ENCODE measurements around the gene TEK.

The TEK gene

DNA sequence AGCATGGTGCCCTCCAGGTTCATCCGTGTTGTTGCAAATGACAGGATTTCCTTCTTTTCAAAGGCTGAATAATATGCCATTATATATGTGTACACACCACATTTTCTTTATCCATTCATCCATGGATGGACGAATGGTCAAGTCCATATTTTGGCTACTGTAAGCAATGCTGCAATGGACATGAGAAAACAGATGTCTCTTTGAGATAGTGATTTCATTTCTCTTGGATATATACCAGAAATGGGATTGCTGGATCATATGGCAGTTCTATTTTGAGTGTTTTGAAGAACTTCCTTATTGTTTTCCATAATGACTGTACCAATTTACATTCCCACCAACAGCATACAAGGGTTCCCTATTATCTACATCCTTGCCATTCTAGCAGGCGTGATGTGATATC, 67.9 kb downstream of the TEK start:
- TF ChIP-seq GABPA (IDR thresholded peaks at IDR 0.05; ENCODE audit: low read depth) (no peak), POLR2AphosphoS5 (IDR thresholded peaks at IDR 0.05; ENCODE audit: low read depth) (no peak), SPI1 (IDR thresholded peaks at IDR 0.05; ENCODE audit: borderline replicate concordance, low read depth) (no peak)
- TF ChIP-seq, protein P1, sequence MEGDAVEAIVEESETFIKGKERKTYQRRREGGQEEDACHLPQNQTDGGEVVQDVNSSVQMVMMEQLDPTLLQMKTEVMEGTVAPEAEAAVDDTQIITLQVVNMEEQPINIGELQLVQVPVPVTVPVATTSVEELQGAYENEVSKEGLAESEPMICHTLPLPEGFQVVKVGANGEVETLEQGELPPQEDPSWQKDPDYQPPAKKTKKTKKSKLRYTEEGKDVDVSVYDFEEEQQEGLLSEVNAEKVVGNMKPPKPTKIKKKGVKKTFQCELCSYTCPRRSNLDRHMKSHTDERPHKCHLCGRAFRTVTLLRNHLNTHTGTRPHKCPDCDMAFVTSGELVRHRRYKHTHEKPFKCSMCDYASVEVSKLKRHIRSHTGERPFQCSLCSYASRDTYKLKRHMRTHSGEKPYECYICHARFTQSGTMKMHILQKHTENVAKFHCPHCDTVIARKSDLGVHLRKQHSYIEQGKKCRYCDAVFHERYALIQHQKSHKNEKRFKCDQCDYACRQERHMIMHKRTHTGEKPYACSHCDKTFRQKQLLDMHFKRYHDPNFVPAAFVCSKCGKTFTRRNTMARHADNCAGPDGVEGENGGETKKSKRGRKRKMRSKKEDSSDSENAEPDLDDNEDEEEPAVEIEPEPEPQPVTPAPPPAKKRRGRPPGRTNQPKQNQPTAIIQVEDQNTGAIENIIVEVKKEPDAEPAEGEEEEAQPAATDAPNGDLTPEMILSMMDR (IDR thresholded peaks at IDR 0.05; ENCODE audit: insufficient read depth, low read length) = no peak
- TF ChIP-seq, protein P2, sequence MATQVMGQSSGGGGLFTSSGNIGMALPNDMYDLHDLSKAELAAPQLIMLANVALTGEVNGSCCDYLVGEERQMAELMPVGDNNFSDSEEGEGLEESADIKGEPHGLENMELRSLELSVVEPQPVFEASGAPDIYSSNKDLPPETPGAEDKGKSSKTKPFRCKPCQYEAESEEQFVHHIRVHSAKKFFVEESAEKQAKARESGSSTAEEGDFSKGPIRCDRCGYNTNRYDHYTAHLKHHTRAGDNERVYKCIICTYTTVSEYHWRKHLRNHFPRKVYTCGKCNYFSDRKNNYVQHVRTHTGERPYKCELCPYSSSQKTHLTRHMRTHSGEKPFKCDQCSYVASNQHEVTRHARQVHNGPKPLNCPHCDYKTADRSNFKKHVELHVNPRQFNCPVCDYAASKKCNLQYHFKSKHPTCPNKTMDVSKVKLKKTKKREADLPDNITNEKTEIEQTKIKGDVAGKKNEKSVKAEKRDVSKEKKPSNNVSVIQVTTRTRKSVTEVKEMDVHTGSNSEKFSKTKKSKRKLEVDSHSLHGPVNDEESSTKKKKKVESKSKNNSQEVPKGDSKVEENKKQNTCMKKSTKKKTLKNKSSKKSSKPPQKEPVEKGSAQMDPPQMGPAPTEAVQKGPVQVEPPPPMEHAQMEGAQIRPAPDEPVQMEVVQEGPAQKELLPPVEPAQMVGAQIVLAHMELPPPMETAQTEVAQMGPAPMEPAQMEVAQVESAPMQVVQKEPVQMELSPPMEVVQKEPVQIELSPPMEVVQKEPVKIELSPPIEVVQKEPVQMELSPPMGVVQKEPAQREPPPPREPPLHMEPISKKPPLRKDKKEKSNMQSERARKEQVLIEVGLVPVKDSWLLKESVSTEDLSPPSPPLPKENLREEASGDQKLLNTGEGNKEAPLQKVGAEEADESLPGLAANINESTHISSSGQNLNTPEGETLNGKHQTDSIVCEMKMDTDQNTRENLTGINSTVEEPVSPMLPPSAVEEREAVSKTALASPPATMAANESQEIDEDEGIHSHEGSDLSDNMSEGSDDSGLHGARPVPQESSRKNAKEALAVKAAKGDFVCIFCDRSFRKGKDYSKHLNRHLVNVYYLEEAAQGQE (IDR thresholded peaks at IDR 0.05; ENCODE audit: insufficient replicate concordance, low read depth) = no peak
- H3K27me3 ChIP-seq (ENCODE audit: insufficient read depth, poor library complexity, severe bottlenecking) = no peaks in the 10 kb centered on the region
- no peak overlapping the region for H3K4me3 ChIP-seq (replicated peaks; ENCODE audit: insufficient read depth, low read length)
- DNase-seq (ENCODE audit: low read depth in 1 of 2, low spot score in 1 of 2) = no peak
- H3K27ac ChIP-seq (replicated peaks) = no peak overlapping the region

DNA sequence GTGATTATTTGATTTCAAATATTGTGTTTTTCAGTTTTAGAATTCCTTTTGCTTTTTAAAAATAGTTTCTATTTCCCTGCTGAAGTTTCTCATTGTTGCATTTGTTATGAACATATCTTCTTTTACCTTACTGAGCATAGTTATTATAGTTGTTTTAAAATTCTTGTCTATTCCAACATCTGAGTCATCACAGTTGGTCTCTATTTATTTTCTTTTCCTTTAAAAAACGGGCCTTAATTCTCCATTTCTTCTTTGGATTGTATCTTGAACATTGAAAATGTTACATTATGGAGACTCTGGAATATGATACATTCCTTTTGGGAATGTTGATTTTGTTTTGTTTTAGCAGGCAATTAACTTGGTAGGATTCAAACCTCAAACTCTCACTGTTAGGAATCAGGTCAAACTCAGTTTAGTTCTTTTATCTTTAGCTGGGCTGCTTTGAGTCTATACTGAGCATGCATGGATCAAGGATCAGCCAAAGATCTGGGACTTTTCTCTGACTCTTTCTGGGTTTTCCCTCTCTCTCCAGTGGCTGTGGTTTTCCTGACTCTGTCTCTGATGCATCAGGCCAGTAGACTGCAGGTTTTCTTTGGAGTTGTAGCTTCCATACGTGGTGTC, 70.3 kb downstream of the TEK start:
- Histone ChIP-seq H3K27ac (replicated peaks) (no peak overlapping the region), H3K4me3 (replicated peaks; ENCODE audit: insufficient read depth, low read length) (no peak overlapping the region), H3K27me3 (ENCODE audit: insufficient read depth, poor library complexity, severe bottlenecking) (no peaks in the 10 kb centered on the region)
- TF ChIP-seq POLR2AphosphoS5 (IDR thresholded peaks at IDR 0.05; ENCODE audit: low read depth) (no peak), SPI1 (IDR thresholded peaks at IDR 0.05; ENCODE audit: borderline replicate concordance, low read depth) (no peak), GABPA (IDR thresholded peaks at IDR 0.05; ENCODE audit: low read depth) (no peak)
- TF ChIP-seq, protein P2 (IDR thresholded peaks at IDR 0.05; ENCODE audit: insufficient replicate concordance, low read depth) = no peak
- DNase-seq (ENCODE audit: low read depth in 1 of 2, low spot score in 1 of 2) = no peak

DNA sequence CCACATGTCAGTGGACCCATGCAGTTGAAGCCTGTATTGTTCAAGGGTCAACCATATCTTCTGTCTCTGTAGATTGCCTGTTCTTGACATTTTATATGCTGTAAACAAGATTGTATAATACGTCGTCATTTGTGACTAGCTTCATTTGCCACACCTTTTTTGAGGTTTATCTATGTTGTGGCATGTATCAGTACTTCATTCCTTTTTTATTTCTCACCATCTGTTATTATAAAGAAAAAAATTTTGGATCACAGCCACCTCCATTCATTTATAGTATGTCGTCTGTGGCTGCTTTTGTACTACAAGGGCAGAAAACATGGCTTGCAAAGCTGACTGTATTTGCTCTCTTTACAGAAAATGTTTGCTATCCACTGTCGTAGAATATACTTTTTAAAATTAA, 72.4 kb downstream of the TEK start:
- Histone ChIP-seq H3K4me3 (replicated peaks; ENCODE audit: insufficient read depth, low read length) (no peak overlapping the region), H3K27ac (replicated peaks) (no peak overlapping the region)
- TF ChIP-seq, protein P2 (IDR thresholded peaks at IDR 0.05; ENCODE audit: insufficient replicate concordance, low read depth) = no peak
- TF ChIP-seq SPI1 (IDR thresholded peaks at IDR 0.05; ENCODE audit: borderline replicate concordance, low read depth) (no peak), GABPA (IDR thresholded peaks at IDR 0.05; ENCODE audit: low read depth) (no peak), POLR2AphosphoS5 (IDR thresholded peaks at IDR 0.05; ENCODE audit: low read depth) (no peak)
- TF ChIP-seq, protein P1 (IDR thresholded peaks at IDR 0.05; ENCODE audit: insufficient read depth, low read length) = no peak

More for the DNA sequence above, 72.4 kb downstream of the TEK start:
- DNase-seq (ENCODE audit: low read depth in 1 of 2, low spot score in 1 of 2) = no peak
- H3K27me3 ChIP-seq (ENCODE audit: insufficient read depth, poor library complexity, severe bottlenecking) = no peaks in the 10 kb centered on the region
